ENCODE measurements around the gene PCSK1N. TPM values are rescaled to one million over a fixed set of nuclear protein-coding genes. Genes with fewer than 3 reads are reported as not detected.

PCSK1N gene
- total and polyA plus RNA-seq, 2 donors (not counting 3 experiments of a cell fraction or from before 2014, with no cell fraction given): 0.44 TPM; not detected in 1

GRCh38 chrX:48814722-48815121, 20.7 kb downstream of the PCSK1N start:
- no peak overlapping the region for H3K4me3 ChIP-seq (replicated peaks in 1 of 3; ENCODE audit: insufficient read depth in 1 of 3, low read depth in 1 of 3, low read length in 3 of 3)
- FAIRE-seq (no peak), DNase-seq (ENCODE audit: low read depth, low spot score) (no peak)
- H3K27me3 ChIP-seq (ENCODE audit: control insufficient read depth in 2 of 2, insufficient read depth in 2 of 2, low read length in 2 of 2): no peaks in the 10 kb centered on the region
- ChIA-PET CTCF (no interaction called here), POLR2A (no interaction called here)
- H3K4me1 ChIP-seq (ENCODE audit: control insufficient read depth, extremely low read depth, insufficient read depth, low read length): no peaks in the 10 kb centered on the region
- H3K27ac ChIP-seq (ENCODE audit: insufficient read depth, low read depth, low read length): no peak overlapping the region
- H3K79me2 ChIP-seq (ENCODE audit: control insufficient read depth, insufficient read depth, low read length): no peaks in the 10 kb centered on the region
- no peak overlapping the region for H3K9ac ChIP-seq (replicated peaks; ENCODE audit: extremely low read depth, insufficient read depth, low read length)
- dilution Hi-C loops (cut with MboI; ENCODE audit: extremely low pct_ligation_motif_present, low sequenced_read_pairs): no loop called here
- H2AFZ ChIP-seq (ENCODE audit: low read depth, low read length): no peak overlapping the region
- H3K9me3 ChIP-seq (replicated peaks; ENCODE audit: control insufficient read depth, insufficient read depth, low read length): no peaks in the 10 kb centered on the region
- H3K4me2 ChIP-seq (ENCODE audit: insufficient read depth, low read length): no peak overlapping the region
- TF ChIP-seq FOS (IDR thresholded peaks at IDR 0.05; ENCODE audit: borderline replicate concordance, insufficient read depth, low read length) (no peak), POLR2AphosphoS5 (IDR thresholded peaks at IDR 0.05; ENCODE audit: insufficient read depth, low read depth, low read length) (no peak)
- TF ChIP-seq, protein P1, sequence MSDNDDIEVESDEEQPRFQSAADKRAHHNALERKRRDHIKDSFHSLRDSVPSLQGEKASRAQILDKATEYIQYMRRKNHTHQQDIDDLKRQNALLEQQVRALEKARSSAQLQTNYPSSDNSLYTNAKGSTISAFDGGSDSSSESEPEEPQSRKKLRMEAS (IDR thresholded peaks at IDR 0.05; ENCODE audit: insufficient read depth, insufficient read length): no peak
- intact Hi-C loops (cut with micrococcal nuclease): no loop called here
- H3K36me3 ChIP-seq (ENCODE audit: control insufficient read depth in 2 of 2, extremely low read depth in 1 of 2, insufficient read depth in 2 of 2, low read length in 2 of 2): peaks cover 0 to 2% of the 10 kb centered on the region in 2 experiments
- no TSS peak for BruUV-seq (replicated peaks)
- H3K9me1 ChIP-seq (replicated peaks; ENCODE audit: control insufficient read depth, extremely low read depth, insufficient read depth, low read length): no peaks in the 10 kb centered on the region
- no peaks in the 10 kb centered on the region for H4K20me1 ChIP-seq (replicated peaks; ENCODE audit: control insufficient read depth, extremely low read depth, insufficient read depth, low read length)

GRCh38 chrX:48813644-48814043, 21.8 kb downstream of the PCSK1N start:
- dilution Hi-C loops (cut with MboI; ENCODE audit: extremely low pct_ligation_motif_present, low sequenced_read_pairs): no loop called here
- FAIRE-seq (no peak), DNase-seq (ENCODE audit: low read depth, low spot score) (no peak)
- Histone ChIP-seq H3K4me1 (ENCODE audit: control insufficient read depth, extremely low read depth, insufficient read depth, low read length) (no peaks in the 10 kb centered on the region), H3K9ac (replicated peaks; ENCODE audit: extremely low read depth, insufficient read depth, low read length) (no peak overlapping the region), H3K4me3 (replicated peaks in 1 of 3; ENCODE audit: insufficient read depth in 1 of 3, low read depth in 1 of 3, low read length in 3 of 3) (no peak overlapping the region), H3K79me2 (ENCODE audit: control insufficient read depth, insufficient read depth, low read length) (no peaks in the 10 kb centered on the region), H3K36me3 (ENCODE audit: control insufficient read depth in 2 of 2, extremely low read depth in 1 of 2, insufficient read depth in 2 of 2, low read length in 2 of 2) (peaks cover 0 to 2% of the 10 kb centered on the region in 2 experiments), H3K4me2 (ENCODE audit: insufficient read depth, low read length) (no peak overlapping the region), H3K27ac (ENCODE audit: insufficient read depth, low read depth, low read length) (no peak overlapping the region), H3K9me3 (replicated peaks; ENCODE audit: control insufficient read depth, insufficient read depth, low read length) (no peaks in the 10 kb centered on the region), H3K9me1 (replicated peaks; ENCODE audit: control insufficient read depth, extremely low read depth, insufficient read depth, low read length) (no peaks in the 10 kb centered on the region), H4K20me1 (replicated peaks; ENCODE audit: control insufficient read depth, extremely low read depth, insufficient read depth, low read length) (no peaks in the 10 kb centered on the region), H2AFZ (ENCODE audit: low read depth, low read length) (no peak overlapping the region), H3K27me3 (ENCODE audit: control insufficient read depth in 2 of 2, insufficient read depth in 2 of 2, low read length in 2 of 2) (no peaks in the 10 kb centered on the region)
- POLR2A ChIA-PET: no interaction called here
- CTCF ChIA-PET: no interaction called here
- no TSS peak for BruUV-seq (replicated peaks)
- TF ChIP-seq EZH2 (IDR thresholded peaks at IDR 0.05; ENCODE audit: borderline replicate concordance, low read depth, low read length, severe bottlenecking) (no peak), MYC (IDR thresholded peaks at IDR 0.05; ENCODE audit: low read depth, low read length) (no peak), CTCF (IDR thresholded peaks at IDR 0.05; ENCODE audit: extremely low read depth in 1 of 2, insufficient read depth in 1 of 2, low read depth in 1 of 2, low read length in 2 of 2) (no peak), POLR2AphosphoS5 (IDR thresholded peaks at IDR 0.05; ENCODE audit: insufficient read depth, low read depth, low read length) (no peak)
- intact Hi-C loops (cut with micrococcal nuclease): no loop called here

Measured in endothelial cell of umbilical vein (primary cell).